ACHN (cell line): Measurements from ENCODE around the gene PIEZO2.
A peak's percentile ranks its signal among the peaks of the same experiment; 100 is the strongest.

ENCODE experiments used
- DNase-seq: peaks from one replicate; pipeline ENCODE4 v3.0.0-alpha.2; 2015
- in situ Hi-C: cut with HindIII; loops from 2 replicates; pipeline ENCODE4 v1.10.0; 2017; ENCODE audit warnings: low sequenced_read_pairs, low pct_ligation_motif_present, low pct_unique_long_range_greater_than_20kb

The PIEZO2 gene

DNA sequence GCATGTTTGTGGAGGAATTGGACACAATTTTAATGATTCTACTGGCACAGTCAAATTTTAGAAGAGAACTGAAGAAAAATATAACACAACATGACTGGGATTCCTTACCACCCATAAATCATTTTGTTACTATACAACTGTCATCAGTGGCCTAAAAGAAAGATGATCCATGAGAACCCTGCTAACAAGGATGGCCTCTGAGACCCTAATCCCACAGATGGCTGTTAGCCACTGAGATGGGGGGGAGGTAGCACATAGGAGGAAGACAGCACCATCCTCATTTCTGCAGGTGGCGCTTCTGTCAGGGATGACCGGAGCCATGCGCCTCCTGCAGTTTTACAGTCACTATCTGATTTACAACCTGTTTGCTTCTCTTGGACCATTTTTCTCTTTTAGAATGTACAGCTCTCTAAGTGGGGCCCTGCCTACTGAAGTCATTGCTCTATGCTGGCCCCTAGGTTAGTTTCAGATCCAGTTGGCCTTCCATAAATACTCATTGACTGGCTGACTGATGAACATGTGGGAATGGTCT, 343.7 kb downstream of the PIEZO2 start:
- in situ Hi-C loops, result no loop called here
- no peak for DNase-seq

DNA sequence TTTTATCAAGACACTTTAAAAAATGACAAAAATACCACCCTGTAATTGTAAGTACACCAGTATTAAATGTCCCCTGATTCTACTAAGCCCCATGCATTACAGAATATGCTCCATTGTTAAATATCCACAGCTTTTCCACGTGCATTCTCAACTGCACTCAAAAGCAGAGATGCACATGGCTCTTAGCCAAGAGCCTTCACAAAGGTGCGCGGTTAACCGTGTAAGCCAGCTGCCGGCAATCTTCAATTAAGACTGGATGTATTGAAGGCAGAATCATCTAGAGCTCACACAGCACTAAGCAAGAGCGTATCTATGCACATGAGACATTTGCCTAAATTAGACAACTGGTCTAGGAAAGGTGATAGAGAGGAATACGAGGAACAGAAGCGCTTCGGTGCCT, 345.2 kb downstream of the PIEZO2 start:
- DNase-seq, result no peak
- in situ Hi-C loops, result no loop called here

- in situ Hi-C loops, result no loop called here
- peak; percentile 40 for DNase-seq
These were observed 350.4 kb downstream of the PIEZO2 start for GRCh38 chr18:10798727-10799550.

- in situ Hi-C loops, result no loop called here
- DNase-seq, result no peak
These were observed 351.5 kb downstream of the PIEZO2 start for GRCh38 chr18:10797896-10798295.

GRCh38 chr18:10794771-10795170, 354.6 kb downstream of the PIEZO2 start:
- DNase-seq, result no peak
- in situ Hi-C loops, result no loop called here

- in situ Hi-C loops, result no loop called here
- DNase-seq, result no peak
These were observed 355.5 kb downstream of the PIEZO2 start for GRCh38 chr18:10793730-10794370.

- DNase-seq, result no peak
- in situ Hi-C loops, result no loop called here
These were observed 357.2 kb downstream of the PIEZO2 start for GRCh38 chr18:10792181-10792580.

DNA sequence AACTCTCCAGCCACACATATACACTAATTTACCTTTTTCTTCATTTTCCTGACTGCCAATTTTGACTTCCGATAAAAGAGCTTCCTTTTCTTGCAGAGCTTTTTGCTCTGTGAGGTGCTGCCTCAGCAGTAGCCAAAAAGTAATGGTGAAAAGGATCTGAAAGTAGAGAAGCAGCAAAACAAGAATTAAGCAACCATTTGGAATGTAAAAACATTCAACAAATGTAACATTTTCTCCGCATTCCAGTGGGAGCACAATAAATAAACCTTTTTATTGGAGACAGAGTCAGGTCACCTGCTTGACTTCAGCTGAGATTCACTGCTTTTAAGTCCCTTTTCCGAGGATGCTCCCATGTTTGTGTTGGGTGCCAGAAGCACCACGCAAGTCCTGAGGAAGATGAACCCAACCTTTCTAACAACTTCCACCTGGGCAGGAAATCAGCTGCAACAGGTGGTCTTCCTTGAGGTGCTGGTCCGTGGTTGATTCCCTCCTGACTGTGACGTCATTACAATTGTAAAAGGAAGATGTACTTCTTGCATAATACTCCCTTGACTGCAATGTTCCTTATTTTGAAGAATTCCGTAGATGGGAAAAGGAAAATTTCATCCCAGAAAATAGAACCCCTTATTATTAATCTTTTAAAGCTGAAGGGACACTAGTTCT, 358.1 kb downstream of the PIEZO2 start:
- no peak for DNase-seq
- in situ Hi-C loops, result no loop called here

- no peak for DNase-seq
- in situ Hi-C loops, result no loop called here
These were observed 360.2 kb downstream of the PIEZO2 start for GRCh38 chr18:10789180-10789579.

- DNase-seq, result peak; percentile 78
- in situ Hi-C loops, result no loop called here
These were observed 362.0 kb downstream of the PIEZO2 start for GRCh38 chr18:10787293-10787901.

GRCh38 chr18:10785798-10786197, 363.6 kb downstream of the PIEZO2 start:
- in situ Hi-C loops, result no loop called here

DNA sequence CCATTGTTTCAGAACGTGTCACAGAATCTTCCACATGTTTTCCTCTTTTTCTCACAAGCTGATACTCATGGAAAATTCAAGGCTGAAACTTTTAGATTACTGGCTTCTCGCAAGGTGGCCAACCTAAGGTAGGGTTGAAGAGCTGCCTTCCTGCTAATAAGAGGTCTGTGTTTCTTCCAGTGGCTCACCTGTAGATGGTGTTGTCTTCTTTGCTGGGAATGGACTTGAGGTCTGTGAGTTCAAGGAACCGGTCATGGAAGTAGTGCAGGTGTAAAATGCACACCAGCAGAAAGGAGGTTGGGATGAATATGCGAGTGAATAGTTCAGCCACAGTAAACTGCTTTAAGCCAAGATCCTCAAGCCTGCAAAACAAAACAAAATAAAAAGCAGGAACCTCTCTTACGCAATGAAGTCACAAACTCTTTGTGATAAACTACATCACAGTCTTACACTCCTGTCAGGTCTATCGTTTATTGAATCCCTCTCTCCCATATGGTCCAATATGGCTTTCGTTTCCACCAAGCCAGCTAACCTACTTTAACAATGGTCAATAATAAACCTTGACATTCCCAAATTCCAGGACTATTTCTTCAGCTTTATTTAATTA, 364.7 kb downstream of the PIEZO2 start:
- no peak for DNase-seq
- in situ Hi-C loops, result no loop called here

More at GRCh38 chr18:10785798-10786197, 363.6 kb downstream of the PIEZO2 start:
- DNase-seq, result no peak

DNA sequence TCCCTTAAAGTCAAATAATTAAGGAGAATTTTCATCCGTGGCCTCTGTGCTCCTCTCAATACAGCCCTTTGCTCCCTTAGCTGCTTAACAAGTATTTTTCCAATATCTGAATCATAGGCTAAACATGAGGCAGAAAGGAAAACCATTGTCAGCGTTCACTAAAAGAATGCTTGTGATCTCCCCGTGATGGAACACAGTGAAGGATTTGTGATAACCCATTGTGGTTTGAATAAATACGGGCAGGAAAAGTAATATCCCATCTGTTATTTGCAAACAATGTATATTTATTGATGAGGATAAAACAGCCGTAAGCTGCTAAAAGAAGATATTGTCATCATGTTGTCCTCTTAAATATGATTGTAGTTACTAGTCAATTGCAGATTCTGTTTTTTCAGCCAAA, 365.4 kb downstream of the PIEZO2 start:
- in situ Hi-C loops, result no loop called here
- DNase-seq, result no peak

GRCh38 chr18:10776493-10776892, 372.9 kb downstream of the PIEZO2 start:
- DNase-seq, result no peak
- in situ Hi-C loops, result no loop called here

GRCh38 chr18:10775026-10775425, 374.3 kb downstream of the PIEZO2 start:
- DNase-seq, result no peak
- in situ Hi-C loops, result no loop called here

DNA sequence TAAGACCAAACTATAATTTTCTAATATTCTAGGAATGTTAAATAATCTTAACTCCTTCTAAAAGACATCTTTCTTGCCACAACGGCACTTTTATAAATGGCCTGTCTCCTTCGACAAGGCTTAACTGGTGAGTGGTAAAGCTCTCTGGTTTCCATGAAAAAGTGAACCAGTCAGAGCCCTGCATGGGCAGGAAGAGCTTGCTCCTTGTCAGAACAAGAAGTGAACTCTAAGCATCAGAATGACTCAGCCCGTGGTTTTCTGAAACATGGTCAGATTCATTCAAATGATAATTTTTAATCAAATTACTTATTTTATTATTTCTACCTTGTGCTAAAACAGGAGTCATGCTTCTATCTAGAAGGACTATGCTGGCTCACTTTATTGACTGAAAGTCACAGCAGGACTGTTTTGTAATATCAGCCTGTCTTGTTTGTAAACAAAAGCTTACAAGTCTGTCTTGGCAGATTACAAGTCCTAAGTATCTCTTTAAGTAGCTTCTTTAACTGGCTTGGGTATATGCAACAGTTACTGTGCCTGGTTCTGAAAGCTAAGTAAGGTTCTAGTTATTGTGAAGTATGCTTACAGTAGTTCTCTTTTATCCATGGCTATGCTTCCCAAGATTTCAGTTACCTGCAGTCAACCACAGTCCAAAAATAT, 378.2 kb downstream of the PIEZO2 start:
- in situ Hi-C loops, result no loop called here
- no peak for DNase-seq

- in situ Hi-C loops, result no loop called here
- DNase-seq, result no peak
These were observed 379.1 kb downstream of the PIEZO2 start for GRCh38 chr18:10770264-10770663.

DNA sequence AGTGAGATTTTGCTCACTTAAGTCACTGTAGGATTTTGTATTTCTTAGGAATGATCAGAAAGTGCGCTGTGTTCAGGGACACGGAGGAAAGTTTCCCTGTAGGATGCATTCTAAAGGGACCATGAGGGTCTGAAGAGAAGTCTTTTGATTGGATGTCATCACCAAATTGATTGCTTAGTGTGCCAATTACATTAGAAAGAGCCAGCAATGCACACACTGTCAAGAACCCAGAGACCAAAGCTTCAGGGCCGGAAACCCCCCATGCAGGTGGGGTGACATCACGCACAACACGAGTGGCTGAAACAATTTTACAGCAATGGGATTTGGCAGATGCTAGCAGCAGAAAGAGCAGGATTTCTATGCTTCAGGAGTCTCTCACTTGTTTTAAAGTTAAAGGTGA, 381.1 kb downstream of the PIEZO2 start:
- no peak for DNase-seq

More for the DNA sequence above, 381.1 kb downstream of the PIEZO2 start:
- in situ Hi-C loops, result no loop called here
